H1 (cell line): Measurements from ENCODE around the gene GPR68. TPM values are rescaled to one million over a fixed set of nuclear protein-coding genes. Genes with fewer than 3 reads are reported as not detected.

ENCODE experiments used
- CTCF ChIA-PET: fragments of 300-600 bp; sonication (Branson Sonifier 250); formaldehyde crosslinking; loops from one replicate; lab custom pipeline; 2021; ENCODE audit not compliant: partially characterized antibody; lab: Charles Lee
- POLR2A ChIA-PET: fragments of 300-600 bp; sonication (Branson Sonifier 250); formaldehyde crosslinking; loops from one replicate; lab custom pipeline; 2021; ENCODE audit warnings: inconsistent platforms; ENCODE audit not compliant: partially characterized antibody; lab: Charles Lee
- DNase-seq, 2 experiments: peaks; one replicate each; pipeline versions ENCODE4 v3.0.0 to v3.0.0-alpha.2; 2010 to 2022; ENCODE audit warnings: low spot score in 2 of 2, low read depth in 1 of 2, mixed read lengths in 1 of 2
- FAIRE-seq: peaks from 2 replicates; lab custom pipeline; 2011; peaks lifted over from hg19 to GRCh38; lab: Jason Lieb, UNC
- H2AFZ ChIP-seq: 2 replicates; pipeline ENCODE4 v1.8.1; 2012; ENCODE audit warnings: low read length, inconsistent platforms
- H2AK5ac ChIP-seq: 2 replicates; pipeline ENCODE4 v1.6.1; 2013; ENCODE audit warnings: low read depth, low read length
- H2BK120ac ChIP-seq: replicated peaks from 2 replicates; pipeline ENCODE3; 2013; ENCODE audit warnings: low read depth, low read length, inconsistent platforms
- H2BK12ac ChIP-seq: 2 replicates; pipeline ENCODE4 v1.6.1; 2013; ENCODE audit warnings: low read depth, low read length
- H2BK15ac ChIP-seq: 2 replicates; pipeline ENCODE4 v1.6.1; 2013; ENCODE audit warnings: low read length
- H2BK20ac ChIP-seq: 2 replicates; pipeline ENCODE4 v1.6.1; 2013; ENCODE audit warnings: low read length
- H2BK5ac ChIP-seq: 2 replicates; pipeline ENCODE4 v1.6.1; 2013; ENCODE audit warnings: low read depth, low read length
- H3K14ac ChIP-seq: 2 replicates; pipeline ENCODE4 v1.6.1; 2013; ENCODE audit warnings: inconsistent platforms; ENCODE audit not compliant: insufficient read length
- H3K18ac ChIP-seq: 2 replicates; pipeline ENCODE4 v1.6.1; 2013; ENCODE audit warnings: low read length; ENCODE audit errors: extremely low read depth
- H3K23ac ChIP-seq: 2 replicates; pipeline ENCODE4 v1.6.1; 2013; ENCODE audit warnings: inconsistent platforms; ENCODE audit not compliant: insufficient read length
- H3K23me2 ChIP-seq: 2 replicates; pipeline ENCODE4 v1.6.1; 2013; ENCODE audit warnings: low read depth, low read length
- H3K27ac ChIP-seq: 2 replicates; pipeline ENCODE4 v1.6.1; 2011; ENCODE audit warnings: low read depth, low read length, inconsistent platforms
- H3K27me3 ChIP-seq, 4 experiments: replicated peaks in 1 of 4; 1 replicate in 1 of 4; 2 replicates in 3 of 4; pipeline versions ENCODE4 v1.6.1 to v1.8.1; 2011 to 2013; ENCODE audit warnings: low read length in 3 of 4, mild to moderate bottlenecking in 3 of 4, inconsistent platforms in 2 of 4, mixed read lengths in 2 of 4, moderate library complexity in 1 of 4; ENCODE audit not compliant: control insufficient read depth in 3 of 4, insufficient read depth in 3 of 4; ENCODE audit errors: extremely low read depth in 1 of 4
- H3K36me3 ChIP-seq, 4 experiments: 2 replicates each; pipeline versions ENCODE4 v1.6.1 to v1.8.1; 2011 to 2013; ENCODE audit warnings: mild to moderate bottlenecking in 4 of 4, low read length in 3 of 4, moderate library complexity in 2 of 4, control low read depth in 1 of 4, inconsistent platforms in 1 of 4; ENCODE audit not compliant: insufficient read depth in 4 of 4, control insufficient read depth in 2 of 4
- H3K4ac ChIP-seq: replicated peaks from 2 replicates; pipeline ENCODE3; 2013; ENCODE audit warnings: low read length, low read depth, mixed read lengths, inconsistent platforms; ENCODE audit not compliant: insufficient read length
- H3K4me1 ChIP-seq, 4 experiments: replicated peaks in 1 of 4; 1 replicate in 1 of 4; 2 replicates in 3 of 4; pipeline versions ENCODE4 v1.6.1 to v1.8.1; 2011 to 2013; ENCODE audit warnings: low read length in 3 of 4, inconsistent platforms in 2 of 4, mixed read lengths in 1 of 4; ENCODE audit not compliant: insufficient read depth in 4 of 4, control insufficient read depth in 3 of 4
- H3K4me2 ChIP-seq, 2 experiments: 2 replicates each; pipeline versions ENCODE4 v1.6.1 to v1.8.1; 2011 to 2013; ENCODE audit warnings: low read depth in 2 of 2, low read length in 2 of 2, control low read depth in 1 of 2, inconsistent platforms in 1 of 2, mild to moderate bottlenecking in 1 of 2; ENCODE audit not compliant: insufficient read depth in 1 of 2
- H3K4me3 ChIP-seq, 4 experiments: fragments of 200-600, 300-600 bp in 1 of 4; sonication (generic), shearing (Covaris generic), sonication (Bioruptor Twin) in 1 of 4; 2 replicates each; pipeline versions ENCODE4 v1.5.1 to v1.8.1; 2011 to 2016; ENCODE audit warnings: low read length in 4 of 4, low read depth in 3 of 4, control low read depth in 2 of 4, inconsistent platforms in 2 of 4, mild to moderate bottlenecking in 2 of 4, mixed read lengths in 1 of 4, moderate library complexity in 1 of 4; ENCODE audit not compliant: insufficient read depth in 2 of 4; ENCODE audit errors: extremely low read depth in 1 of 4
- H3K56ac ChIP-seq: replicated peaks from 2 replicates; pipeline ENCODE3; 2013; ENCODE audit warnings: low read depth, mild to moderate bottlenecking, mixed read lengths, low read length, inconsistent platforms; ENCODE audit not compliant: insufficient read length
- H3K79me1 ChIP-seq: 2 replicates; pipeline ENCODE4 v1.6.1; 2013; ENCODE audit warnings: low read depth, low read length, control low read depth
- H3K79me2 ChIP-seq, 2 experiments: 2 replicates each; pipeline versions ENCODE4 v1.6.1 to v1.8.1; 2012 to 2013; ENCODE audit warnings: low read length in 2 of 2, mild to moderate bottlenecking in 2 of 2, inconsistent platforms in 1 of 2; ENCODE audit not compliant: insufficient read depth in 2 of 2, control insufficient read depth in 1 of 2
- H3K9ac ChIP-seq, 4 experiments: replicated peaks in 1 of 4; 1 replicate in 1 of 4; 2 replicates in 3 of 4; pipeline versions ENCODE4 v1.6.1 to v1.8.1; 2011 to 2013; ENCODE audit warnings: low read depth in 3 of 4, low read length in 3 of 4, control low read depth in 2 of 4, mild to moderate bottlenecking in 2 of 4, moderate library complexity in 2 of 4, inconsistent platforms in 1 of 4; ENCODE audit errors: extremely low read depth in 1 of 4
- H3K9me3 ChIP-seq, 2 experiments: 2 replicates each; pipeline versions ENCODE4 v1.6.1 to v1.8.1; 2012 to 2013; ENCODE audit warnings: mild to moderate bottlenecking in 2 of 2, moderate library complexity in 2 of 2, control low read depth in 1 of 2, inconsistent platforms in 1 of 2, low read depth in 1 of 2, low read length in 1 of 2, mixed read lengths in 1 of 2; ENCODE audit not compliant: insufficient read depth in 2 of 2
- H4K20me1 ChIP-seq, 2 experiments: replicated peaks in 1 of 2; 2 replicates each; pipeline versions ENCODE3 to v1.8.1; 2011 to 2013; ENCODE audit warnings: inconsistent platforms in 2 of 2, low read length in 2 of 2, mild to moderate bottlenecking in 1 of 2; ENCODE audit not compliant: insufficient read depth in 2 of 2, control insufficient read depth in 1 of 2
- H4K5ac ChIP-seq: 2 replicates; pipeline ENCODE4 v1.6.1; 2013; ENCODE audit warnings: low read length, low read depth, mixed read lengths, inconsistent platforms; ENCODE audit not compliant: insufficient read length
- H4K8ac ChIP-seq: 2 replicates; pipeline ENCODE4 v1.8.0; 2013; ENCODE audit warnings: mild to moderate bottlenecking, moderate library complexity, low read length, inconsistent platforms; ENCODE audit not compliant: insufficient read depth; ENCODE audit errors: extremely low read depth
- H4K91ac ChIP-seq: replicated peaks from 2 replicates; pipeline ENCODE3; 2013; ENCODE audit warnings: low read length, mixed read lengths, inconsistent platforms; ENCODE audit not compliant: insufficient read length
- CBX8 ChIP-seq: fragments of 300-800, 300-1000 bp; sonication (generic); IDR thresholded peaks from 2 replicates; pipeline ENCODE4 v1.7.1; 2016; ENCODE audit warnings: low read depth, low read length, borderline replicate concordance
- CHD2 ChIP-seq: IDR thresholded peaks from 2 replicates; pipeline ENCODE4 v1.6.1; 2012; ENCODE audit warnings: low read length, improper control_type of control experiment
- JUN ChIP-seq: IDR thresholded peaks from 2 replicates; pipeline ENCODE4 v1.6.1; 2011; ENCODE audit warnings: low read depth, mild to moderate bottlenecking, improper control_type of control experiment, low read length
- KDM1A ChIP-seq: fragments of 200-600, 300-600 bp; sonication (generic); IDR thresholded peaks from 2 replicates; pipeline ENCODE4 v1.7.1; 2016; ENCODE audit warnings: mild to moderate bottlenecking, low read length, borderline replicate concordance
- MAFK ChIP-seq: IDR thresholded peaks from 2 replicates; pipeline ENCODE4 v1.6.1; 2012; ENCODE audit warnings: low read depth, mild to moderate bottlenecking, improper control_type of control experiment, low read length
- POLR2A ChIP-seq, 2 experiments: IDR thresholded peaks; 1 replicate in 1 of 2; 2 replicates in 1 of 2; pipeline ENCODE4 v1.6.1; 2011; ENCODE audit warnings: low read depth in 2 of 2, low read length in 2 of 2, mild to moderate bottlenecking in 2 of 2; ENCODE audit errors: control extremely low read depth in 1 of 2
- RAD21 ChIP-seq, 2 experiments: IDR thresholded peaks in 1 of 2; conservative IDR thresholded peaks in 1 of 2; 2 replicates each; pipeline ENCODE4 v1.6.1; 2011; ENCODE audit warnings: low read depth in 2 of 2, low read length in 2 of 2, improper control_type of control experiment in 1 of 2, inconsistent platforms in 1 of 2, mild to moderate bottlenecking in 1 of 2, moderate library complexity in 1 of 2
- SIRT6 ChIP-seq: IDR thresholded peaks from one replicate; pipeline ENCODE4 v1.7.1; 2012; ENCODE audit warnings: low read length, inconsistent platforms
- SP2 ChIP-seq: IDR thresholded peaks from 2 replicates; pipeline ENCODE4 v1.6.1; 2012; ENCODE audit warnings: mild to moderate bottlenecking, low read length, inconsistent platforms
- SUZ12 ChIP-seq: fragments of 200-600 bp; sonication (generic); IDR thresholded peaks from 2 replicates; pipeline ENCODE4 v1.6.1; 2012; ENCODE audit warnings: mild to moderate bottlenecking, inconsistent platforms, low read length, moderate library complexity, mixed read lengths
- TCF12 ChIP-seq: IDR thresholded peaks from 2 replicates; pipeline ENCODE4 v1.6.1; 2011; ENCODE audit warnings: low read depth, mild to moderate bottlenecking, low read length
- WGBS, 2 experiments: shearing (Covaris generic) in 1 of 2; methylation state at CpG; one replicate each; pipeline versions ENCODE4 v1.1.6 to v1.1.7; 2013 to 2015; ENCODE audit warnings: low lambda C conversion rate in 2 of 2, mixed read lengths in 2 of 2, inconsistent platforms in 1 of 2, low coverage in 1 of 2, missing lambda C conversion rate in 1 of 2; ENCODE audit not compliant: insufficient replicate concordance in 2 of 2, insufficient coverage in 1 of 2, insufficient read length in 1 of 2; ENCODE audit errors: extremely low coverage in 1 of 2, missing lambda C conversion rate in 1 of 2; 5-methylcytosine and 5-hydroxymethylcytosine counted together
- polyA plus RNA-seq, 7 experiments: library from polyadenylated mRNA; depleted of rRNA in 3 of 7; stranded (reverse) in 5 of 7; unstranded in 2 of 7; fragments of >200 nt in 5 of 7; fragments of 200-250 nt in 2 of 7; gene quantifications; 1 replicate in 5 of 7; 2 replicates in 1 of 7; 4 replicates in 1 of 7; pipeline versions ENCODE4 v1.2.1 to v1.2.3, GENCODE V29; 2011 to 2013; ENCODE audit warnings: missing spikeins in 2 of 7, mixed read lengths in 2 of 7
- total RNA-seq: library from RNA; stranded (reverse); fragmentation: NEBNext Ultra II Directional; extraction: Animal tissue kit (Norgen Biotek cat#: 25700); gene quantifications from 2 replicates; pipeline ENCODE4 v1.2.1, GENCODE V29; 2021
- TF ChIP-seq, protein P1 (sequence below), 3 experiments: IDR thresholded peaks; 1 replicate in 2 of 3; 2 replicates in 1 of 3; pipeline versions ENCODE4 v1.5.1 to v1.6.1; 2011; ENCODE audit warnings: low read length in 3 of 3, mild to moderate bottlenecking in 3 of 3, inconsistent platforms in 2 of 3, low read depth in 1 of 3, moderate library complexity in 1 of 3; ENCODE audit not compliant: insufficient read depth in 1 of 3; ENCODE audit errors: control extremely low read depth in 1 of 3

GPR68 gene
- total and polyA plus RNA-seq, 2 of the 8 experiments (the other 6 are each of a cell fraction or from before 2014, with no cell fraction given), result 0.22 to 0.76 TPM

DNA sequence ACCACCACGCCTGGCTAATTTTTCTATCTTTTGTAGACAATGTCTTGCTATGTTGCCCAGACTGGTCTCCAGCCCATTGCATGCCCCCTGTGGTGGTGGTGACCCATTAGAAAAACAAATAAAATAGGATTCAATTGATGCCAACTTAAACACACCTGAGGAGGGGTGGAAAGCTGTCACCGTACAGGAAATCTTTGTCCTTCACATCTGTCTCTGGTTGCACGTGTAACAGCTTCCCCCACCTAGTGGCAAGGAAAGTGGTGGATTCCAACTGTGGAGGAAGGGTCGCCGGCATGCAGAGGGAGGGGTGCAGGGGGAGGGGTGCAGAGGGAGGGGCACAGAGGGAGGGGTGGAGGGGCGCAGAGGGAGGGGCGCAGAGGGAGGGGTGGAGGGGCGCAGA, 26.1 kb upstream of the GPR68 start:
- DNase-seq, result no peak
- Histone ChIP-seq H4K5ac (no peak overlapping the region), H3K79me2 (no peaks in the 10 kb centered on the region), H2BK5ac (no peak overlapping the region), H3K4me2 (no peak overlapping the region), H2BK120ac (no peak overlapping the region), H3K4me3 (no peak overlapping the region), H2AK5ac (no peak overlapping the region), H4K8ac (no peak overlapping the region), H3K18ac (no peak overlapping the region), H3K36me3 (peaks cover 0 to 22% (median 4%) of the 10 kb centered on the region in 4 experiments; a peak in 4 of 8 replicates), H2AFZ (no peak overlapping the region), H3K23ac (no peak overlapping the region), H3K4ac (no peak overlapping the region), H2BK12ac (no peak overlapping the region), H3K27ac (no peak overlapping the region), H3K14ac (no peak overlapping the region), H4K20me1 (peaks cover 0 to 4% of the 10 kb centered on the region in 2 experiments), H2BK20ac (no peak overlapping the region), H3K9ac (no peak overlapping the region), H3K79me1 (no peaks in the 10 kb centered on the region), H2BK15ac (no peak overlapping the region), H3K9me3 (no peaks in the 10 kb centered on the region), H3K23me2 (no peaks in the 10 kb centered on the region), H3K4me1 (no peaks in the 10 kb centered on the region), H4K91ac (no peak overlapping the region), H3K27me3 (peaks cover 0 to under 1% (median 0%) of the 10 kb centered on the region in 4 experiments; a peak in 2 of 7 replicates), H3K56ac (no peak overlapping the region)
- no peak for FAIRE-seq
- WGBS, 2 experiments, result 71% methylated on average over 5 of the region's 8 CpGs; no CpG with 5 or more reads in 1 of the 2 experiments
- POLR2A ChIA-PET, result interaction anchor here (0.9 to 1.2 kb wide), 2 partner anchors 18 to 21 kb away, joined by 3 to 4 read pairs; no protein-coding TSS in a partner anchor
- CTCF ChIA-PET, result interaction anchor here (1.1 to 7.3 kb wide), 8 partner anchors 10 to 105 kb away, joined by 3 to 57 read pairs (median 4); no protein-coding TSS in a partner anchor
- TF ChIP-seq JUN (no peak), SUZ12 (no peak), POLR2A (IDR thresholded peaks at IDR 0.05; ENCODE audit: control extremely low read depth in 1 of 2, low read depth in 2 of 2, low read length in 2 of 2) (no peak), SIRT6 (no peak), SP2 (no peak), CHD2 (no peak), MAFK (no peak), CBX8 (no peak), KDM1A (no peak), TCF12 (no peak), RAD21 (IDR thresholded peaks at IDR 0.05 in 1 of 2, conservative IDR thresholded peaks at IDR 0.05 in 1 of 2; ENCODE audit: low read depth in 2 of 2, low read length in 2 of 2) (peak in 1 of 2 experiments; percentile 28; a peak in 1 of 4 replicates)
- TF ChIP-seq, protein P1, sequence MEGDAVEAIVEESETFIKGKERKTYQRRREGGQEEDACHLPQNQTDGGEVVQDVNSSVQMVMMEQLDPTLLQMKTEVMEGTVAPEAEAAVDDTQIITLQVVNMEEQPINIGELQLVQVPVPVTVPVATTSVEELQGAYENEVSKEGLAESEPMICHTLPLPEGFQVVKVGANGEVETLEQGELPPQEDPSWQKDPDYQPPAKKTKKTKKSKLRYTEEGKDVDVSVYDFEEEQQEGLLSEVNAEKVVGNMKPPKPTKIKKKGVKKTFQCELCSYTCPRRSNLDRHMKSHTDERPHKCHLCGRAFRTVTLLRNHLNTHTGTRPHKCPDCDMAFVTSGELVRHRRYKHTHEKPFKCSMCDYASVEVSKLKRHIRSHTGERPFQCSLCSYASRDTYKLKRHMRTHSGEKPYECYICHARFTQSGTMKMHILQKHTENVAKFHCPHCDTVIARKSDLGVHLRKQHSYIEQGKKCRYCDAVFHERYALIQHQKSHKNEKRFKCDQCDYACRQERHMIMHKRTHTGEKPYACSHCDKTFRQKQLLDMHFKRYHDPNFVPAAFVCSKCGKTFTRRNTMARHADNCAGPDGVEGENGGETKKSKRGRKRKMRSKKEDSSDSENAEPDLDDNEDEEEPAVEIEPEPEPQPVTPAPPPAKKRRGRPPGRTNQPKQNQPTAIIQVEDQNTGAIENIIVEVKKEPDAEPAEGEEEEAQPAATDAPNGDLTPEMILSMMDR (IDR thresholded peaks at IDR 0.05; ENCODE audit: control extremely low read depth in 1 of 3, insufficient read depth in 1 of 3, low read depth in 1 of 3, low read length in 3 of 3), result peak; percentile 2 to 26 (median 23)
